ENCODE measurements around the gene XPC. TPM values are rescaled to one million over a fixed set of nuclear protein-coding genes. Genes with fewer than 3 reads are reported as not detected.
A peak's percentile ranks its signal among the peaks of the same experiment; 100 is the strongest.
"Not testable (repeated sequence)": the region's sequence is repeated elsewhere in the genome, so short reads cannot be mapped to it uniquely, and the experiment has no call there.

Gene XPC
- total RNA-seq, result 33.5 and 54.4 TPM in 2 replicates

DNA sequence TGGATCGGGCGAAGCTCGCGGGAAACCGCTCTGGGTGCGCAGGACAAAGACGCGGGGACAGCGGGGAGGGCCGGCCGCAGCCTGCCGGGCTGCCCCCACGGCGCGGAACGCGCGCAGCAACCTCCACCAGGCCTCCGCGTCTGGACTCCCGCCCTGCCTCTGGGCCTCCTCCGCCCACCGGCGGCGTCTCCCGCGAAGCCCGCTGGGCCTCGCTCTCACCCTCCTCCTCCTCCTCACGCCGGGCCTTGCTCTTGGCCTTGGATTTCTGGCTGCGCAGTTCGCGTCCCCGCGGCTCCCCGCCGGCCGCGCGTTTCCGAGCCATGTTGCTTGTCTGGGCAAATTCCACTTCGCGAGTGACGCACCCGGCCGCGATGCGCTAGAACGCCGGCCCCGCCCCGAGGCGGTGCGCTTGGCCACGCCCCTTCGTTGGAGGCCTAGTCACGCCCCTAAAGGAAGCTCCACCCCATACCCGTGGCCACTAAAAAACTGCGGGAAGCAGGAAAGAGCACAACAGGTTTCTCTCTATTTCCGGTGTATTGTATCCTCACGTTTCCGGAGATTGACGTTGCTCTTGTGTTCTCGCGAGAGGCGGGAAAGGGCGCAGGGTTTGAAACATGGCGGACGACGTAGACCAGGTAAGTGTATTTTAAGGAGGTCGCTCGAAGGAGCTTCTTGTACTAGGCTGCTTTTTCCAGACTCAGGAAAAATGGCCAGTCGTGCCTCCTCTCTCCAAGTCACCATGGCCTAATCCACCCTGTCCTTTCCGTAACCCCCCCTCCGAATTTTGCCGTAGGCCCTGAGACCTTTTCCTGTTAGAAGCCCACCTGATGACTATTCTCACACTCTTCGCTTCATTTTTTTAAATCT, at the start of gene XPC, which contains the start of gene LSM3:
Gene XPC (minus strand): TSS at position 355 of the 867 bp plus-strand sequence. CDS start 33 bp downstream, at position 322.
Gene LSM3 (plus strand): TSS at position 571 of the 867 bp plus-strand sequence. CDS start 44 bp downstream, at position 615.
- peak; percentile 100 for DNase-seq (ENCODE audit: low read depth)
- H3K4me3 ChIP-seq (ENCODE audit: low read depth, low read length), result peak within 1 kb of the TSS; percentile 83
- TF ChIP-seq, protein P1, sequence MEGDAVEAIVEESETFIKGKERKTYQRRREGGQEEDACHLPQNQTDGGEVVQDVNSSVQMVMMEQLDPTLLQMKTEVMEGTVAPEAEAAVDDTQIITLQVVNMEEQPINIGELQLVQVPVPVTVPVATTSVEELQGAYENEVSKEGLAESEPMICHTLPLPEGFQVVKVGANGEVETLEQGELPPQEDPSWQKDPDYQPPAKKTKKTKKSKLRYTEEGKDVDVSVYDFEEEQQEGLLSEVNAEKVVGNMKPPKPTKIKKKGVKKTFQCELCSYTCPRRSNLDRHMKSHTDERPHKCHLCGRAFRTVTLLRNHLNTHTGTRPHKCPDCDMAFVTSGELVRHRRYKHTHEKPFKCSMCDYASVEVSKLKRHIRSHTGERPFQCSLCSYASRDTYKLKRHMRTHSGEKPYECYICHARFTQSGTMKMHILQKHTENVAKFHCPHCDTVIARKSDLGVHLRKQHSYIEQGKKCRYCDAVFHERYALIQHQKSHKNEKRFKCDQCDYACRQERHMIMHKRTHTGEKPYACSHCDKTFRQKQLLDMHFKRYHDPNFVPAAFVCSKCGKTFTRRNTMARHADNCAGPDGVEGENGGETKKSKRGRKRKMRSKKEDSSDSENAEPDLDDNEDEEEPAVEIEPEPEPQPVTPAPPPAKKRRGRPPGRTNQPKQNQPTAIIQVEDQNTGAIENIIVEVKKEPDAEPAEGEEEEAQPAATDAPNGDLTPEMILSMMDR (IDR thresholded peaks at IDR 0.05; ENCODE audit: insufficient read depth, low read depth, low read length), result no peak

DNA sequence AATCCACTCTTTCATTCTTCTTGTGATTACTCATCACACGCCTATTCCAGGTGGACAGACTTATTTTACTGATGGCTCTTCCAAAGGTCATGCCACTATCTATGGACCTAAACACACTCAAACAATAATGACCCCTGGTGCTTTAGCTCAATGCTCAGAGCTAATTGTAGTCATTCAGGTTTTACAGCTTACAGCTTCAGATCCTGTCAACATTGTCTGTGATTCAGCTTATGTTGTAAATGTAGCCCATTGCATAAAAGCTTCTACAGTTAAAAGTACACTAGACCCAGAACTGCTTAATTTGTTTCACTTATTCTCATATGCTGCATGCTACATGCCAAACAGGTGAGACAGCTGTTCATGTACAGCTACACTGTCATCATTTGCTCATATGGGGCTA, 49.5 kb upstream of the XPC start:
- TF ChIP-seq, protein P1 (IDR thresholded peaks at IDR 0.05; ENCODE audit: insufficient read depth, low read depth, low read length), result no peak
- H3K4me3 ChIP-seq (ENCODE audit: low read depth, low read length), result no peak overlapping the region
- DNase-seq (ENCODE audit: low read depth), result peak; percentile 56

GRCh38 chr3:14226351-14226750, 48.0 kb upstream of the XPC start:
- H3K4me3 ChIP-seq (ENCODE audit: low read depth, low read length); DNase-seq (ENCODE audit: low read depth): not testable (repeated sequence)

DNA sequence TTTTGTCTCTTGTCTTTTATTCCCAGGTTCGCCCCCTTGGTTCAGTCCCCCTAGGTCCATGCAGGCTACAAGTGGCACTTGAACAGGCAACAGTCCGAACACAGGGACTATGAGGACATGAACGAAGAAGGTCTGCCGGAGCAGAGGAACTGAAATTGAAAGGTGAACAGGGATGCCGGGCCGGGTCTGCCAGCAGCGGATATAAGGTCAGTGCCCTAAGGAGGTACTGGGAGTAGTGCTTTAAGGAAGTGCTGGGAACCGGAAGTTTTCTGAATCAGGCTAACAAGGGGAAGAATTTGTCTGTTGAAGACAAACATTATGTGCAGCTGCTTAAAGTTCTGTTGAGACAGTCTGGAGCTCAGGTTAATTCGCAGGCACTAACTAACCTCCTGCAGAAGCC, 47.0 kb upstream of the XPC start:
- peak; percentile 46 for DNase-seq (ENCODE audit: low read depth)

GRCh38 chr3:14224895-14225294, 46.5 kb upstream of the XPC start:
- no peak overlapping the region for H3K4me3 ChIP-seq (ENCODE audit: low read depth, low read length)
- TF ChIP-seq, protein P1 (IDR thresholded peaks at IDR 0.05; ENCODE audit: insufficient read depth, low read depth, low read length), result no peak
- DNase-seq (ENCODE audit: low read depth), result peak; percentile 73

More for the DNA sequence above, 47.0 kb upstream of the XPC start:
- TF ChIP-seq, protein P1 (IDR thresholded peaks at IDR 0.05; ENCODE audit: insufficient read depth, low read depth, low read length), result no peak
- H3K4me3 ChIP-seq (ENCODE audit: low read depth, low read length), result no peak overlapping the region

DNA sequence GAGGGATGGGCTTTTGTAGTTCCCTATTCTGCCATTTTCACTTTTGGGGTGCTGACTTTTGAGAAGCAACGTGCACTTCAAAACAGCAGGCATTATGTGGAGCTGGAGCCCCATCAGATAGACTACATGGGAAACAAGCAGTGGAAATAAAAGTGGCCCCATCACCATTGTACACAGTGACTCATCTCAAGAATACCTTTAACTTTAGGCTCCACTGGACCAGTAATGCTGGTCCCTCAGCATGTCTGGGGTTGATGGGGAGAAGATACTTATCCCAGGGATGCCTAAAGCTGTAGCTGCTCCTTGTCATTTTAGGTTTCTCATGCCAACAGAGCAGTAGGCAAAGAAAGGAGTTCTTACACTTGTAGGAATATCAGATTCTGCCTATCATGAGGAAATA, 45.2 kb upstream of the XPC start:
- no peak for DNase-seq (ENCODE audit: low read depth)
- H3K4me3 ChIP-seq (ENCODE audit: low read depth, low read length), result no peak overlapping the region
- TF ChIP-seq, protein P1 (IDR thresholded peaks at IDR 0.05; ENCODE audit: insufficient read depth, low read depth, low read length), result no peak

GRCh38 chr3:14222900-14223594, 44.6 kb upstream of the XPC start:
- TF ChIP-seq, protein P1 (IDR thresholded peaks at IDR 0.05; ENCODE audit: insufficient read depth, low read depth, low read length), result no peak
- DNase-seq (ENCODE audit: low read depth), result peak; percentile 80
- no peak overlapping the region for H3K4me3 ChIP-seq (ENCODE audit: low read depth, low read length)
